Inferior parietal cortex (tissue), 1 donor: Measurements from ENCODE around the gene TTLL5.

Source experiments
- DNase-seq: peaks from one replicate; pipeline ENCODE4 v3.0.0-alpha.2; 2016; ENCODE audit errors: extremely low spot score

The TTLL5 gene

DNA sequence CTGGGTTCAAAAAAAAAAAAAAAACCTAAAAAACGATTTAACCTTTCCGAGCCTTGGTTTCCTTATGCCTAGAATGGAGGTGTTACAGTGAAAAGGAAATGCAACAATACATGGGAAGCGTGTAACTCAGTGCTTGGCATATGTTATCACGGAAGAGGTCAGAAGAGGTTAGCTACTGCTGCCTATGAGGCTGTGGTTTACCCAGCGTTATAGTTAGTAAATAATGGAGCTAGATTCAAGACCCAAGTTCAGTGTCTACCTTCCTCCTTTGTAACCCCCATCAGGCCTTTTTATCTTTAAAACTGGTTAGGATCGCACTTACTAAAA is 325.4 kb downstream of the TTLL5 start:
- DNase-seq = no peak

DNA sequence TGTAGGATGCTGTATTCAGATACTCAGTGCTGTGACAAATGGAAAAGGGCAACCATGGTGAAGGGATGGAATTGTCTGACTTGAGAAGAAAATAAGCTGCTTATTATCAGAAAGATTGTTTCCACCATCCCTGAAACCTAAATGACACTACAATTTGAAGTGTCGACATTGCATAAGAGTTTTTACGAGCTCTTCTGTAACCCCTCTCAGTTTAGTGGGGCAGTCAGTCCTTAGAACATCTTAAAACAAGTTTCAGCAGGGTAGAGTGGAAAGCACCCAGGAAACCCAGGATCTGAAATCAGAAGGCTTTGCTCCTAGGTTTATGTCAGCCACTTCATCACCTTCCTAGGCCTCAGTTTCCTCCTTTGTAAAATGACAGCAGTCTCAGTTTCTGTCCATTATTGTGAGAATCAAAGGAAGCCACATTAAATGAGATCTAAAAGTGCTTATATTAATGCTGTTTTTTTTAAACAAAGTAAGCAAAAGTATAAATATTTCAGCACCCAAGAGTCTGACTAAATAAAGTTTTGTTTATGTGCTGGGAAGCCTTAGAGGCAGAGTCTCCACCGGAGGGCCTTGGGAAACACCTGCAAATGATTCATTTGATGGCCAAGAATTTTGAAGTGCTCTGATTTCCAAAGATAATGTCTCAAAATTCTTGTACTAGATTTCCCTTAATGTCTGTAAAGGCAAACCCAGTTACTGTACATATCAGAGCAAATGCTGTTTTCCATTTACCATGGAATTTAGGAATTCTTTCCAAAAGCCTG is 326.3 kb downstream of the TTLL5 start:
- DNase-seq = no peak

DNA sequence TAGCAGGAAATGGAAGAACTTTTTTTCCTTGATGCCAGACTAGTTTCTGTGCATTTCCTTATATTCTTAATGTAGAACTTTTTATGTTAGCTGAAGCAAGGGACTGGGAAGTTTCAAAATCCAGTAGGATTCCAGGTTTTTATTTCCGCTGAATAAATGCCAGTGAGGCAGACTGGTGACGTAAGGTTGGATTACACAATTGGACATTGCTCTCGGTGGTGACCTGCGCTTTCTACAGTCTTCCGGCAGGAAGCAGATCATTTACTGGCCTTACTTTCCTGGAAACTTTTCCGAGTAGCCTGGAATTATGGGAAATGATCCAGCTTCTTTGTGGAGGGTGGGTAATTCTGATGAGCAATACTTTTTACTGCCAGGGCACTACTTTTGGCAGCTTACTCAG is 328.1 kb downstream of the TTLL5 start:
- DNase-seq = no peak

DNA sequence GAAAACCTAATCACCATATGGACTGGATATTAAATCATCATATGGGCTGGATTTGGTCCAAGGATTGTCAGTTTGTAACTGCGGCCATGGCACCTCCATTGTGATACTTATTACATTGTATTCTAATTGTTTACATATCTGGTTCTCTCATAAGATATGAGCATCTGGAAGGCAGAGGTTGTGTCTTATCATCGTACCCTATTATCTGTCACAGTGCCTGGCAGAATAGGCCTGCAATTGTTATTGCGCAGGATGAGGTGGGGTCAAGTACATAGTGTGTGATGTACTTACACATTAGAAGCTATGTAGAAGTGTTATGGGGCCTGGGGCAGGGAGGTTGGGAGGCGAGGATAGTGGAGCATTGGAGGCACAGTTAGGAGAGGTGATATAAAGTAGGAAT is 329.3 kb downstream of the TTLL5 start:
- no peak for DNase-seq

DNA sequence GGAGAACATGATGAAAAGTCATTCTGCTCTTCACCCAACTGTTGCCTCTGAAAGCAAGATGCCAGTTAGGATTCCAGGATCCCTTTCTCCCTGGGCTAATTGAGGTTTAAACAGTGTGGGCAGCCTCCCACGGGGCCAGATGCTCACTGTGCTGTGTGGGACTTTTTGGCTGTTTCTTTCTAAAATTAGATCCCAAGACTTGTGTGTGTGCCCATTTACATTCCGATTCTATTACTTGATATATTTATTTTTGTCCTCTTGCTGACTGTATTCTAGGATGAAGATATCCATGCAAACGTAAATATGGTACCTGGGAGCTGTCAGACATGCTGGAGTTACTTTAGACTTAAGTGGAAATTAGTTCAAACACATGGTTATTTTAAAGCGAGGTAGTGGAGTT is 330.7 kb downstream of the TTLL5 start:
- no peak for DNase-seq

DNA sequence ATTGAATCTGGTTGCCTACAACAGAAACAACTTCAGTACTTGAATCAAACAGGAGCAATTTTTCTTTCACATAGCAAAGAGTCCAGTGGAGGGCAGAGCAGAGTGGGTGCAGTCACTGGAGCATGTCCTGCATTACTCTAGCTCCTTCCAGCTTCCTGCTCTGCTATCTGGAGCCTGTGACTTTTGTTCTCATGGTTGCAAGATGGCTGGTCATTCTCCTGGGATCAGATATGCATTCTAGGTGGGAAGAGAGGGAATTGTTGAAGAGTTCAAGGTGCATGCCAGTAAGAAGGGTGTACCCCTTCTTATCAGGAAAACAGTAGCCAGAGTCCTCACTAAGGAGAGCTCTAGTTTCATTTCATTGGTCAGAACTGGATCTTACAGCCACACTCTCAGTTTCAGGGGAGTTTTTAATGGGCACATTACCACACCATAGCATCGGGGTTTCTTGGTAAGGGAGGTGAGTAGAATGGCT is 332.6 kb downstream of the TTLL5 start:
- no peak for DNase-seq

DNA sequence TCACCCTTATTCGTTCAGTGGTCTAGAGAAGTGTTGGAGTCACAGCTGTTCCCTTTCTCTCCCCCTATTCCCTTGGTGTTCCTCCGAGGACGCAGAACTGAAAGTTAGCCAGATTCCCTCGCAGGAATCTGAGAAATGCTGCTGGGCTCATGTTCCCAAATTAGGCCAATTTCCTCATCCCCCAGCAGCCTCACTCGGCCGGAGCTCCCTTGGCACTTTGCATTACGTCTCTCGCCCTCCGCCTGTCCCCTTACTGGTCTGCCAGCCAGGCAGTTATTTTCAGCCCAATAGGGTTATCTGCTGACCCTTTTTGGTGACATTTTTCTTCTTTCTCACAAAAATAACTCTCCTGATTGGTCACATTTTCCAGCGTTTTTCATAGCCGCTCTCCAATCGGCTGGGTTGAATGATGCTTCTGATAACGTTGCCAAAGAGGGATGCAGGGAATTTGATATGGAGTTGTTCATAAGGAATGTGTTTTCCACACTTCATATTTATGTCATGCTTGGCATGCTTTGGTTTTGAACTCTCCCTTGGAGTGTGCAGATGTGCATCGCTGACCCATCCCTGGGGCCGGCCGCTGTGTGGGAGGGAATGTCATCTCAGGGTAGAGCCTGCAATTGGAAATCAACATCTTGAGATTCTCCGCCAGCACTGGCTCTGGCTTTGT is 334.5 kb downstream of the TTLL5 start:
- no peak for DNase-seq

DNA sequence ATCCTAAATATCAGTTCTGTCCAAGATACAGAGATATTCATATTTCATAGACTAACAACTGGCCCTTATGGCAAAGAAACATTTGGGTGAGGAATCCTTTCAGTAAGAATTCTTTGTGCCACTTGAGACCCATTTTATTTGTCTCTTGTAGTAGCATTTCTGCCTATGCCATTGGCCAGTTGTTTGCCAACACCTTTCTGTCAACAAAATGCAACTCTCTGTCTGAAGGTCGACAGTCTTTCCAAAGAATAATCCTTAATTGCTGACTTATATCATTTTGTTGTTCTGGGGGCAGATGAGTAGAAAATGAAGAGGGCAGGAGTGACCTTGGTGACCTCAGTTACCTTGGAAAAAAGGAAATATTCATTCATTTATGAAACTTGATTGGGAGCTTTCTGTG is 335.4 kb downstream of the TTLL5 start:
- DNase-seq = no peak

DNA sequence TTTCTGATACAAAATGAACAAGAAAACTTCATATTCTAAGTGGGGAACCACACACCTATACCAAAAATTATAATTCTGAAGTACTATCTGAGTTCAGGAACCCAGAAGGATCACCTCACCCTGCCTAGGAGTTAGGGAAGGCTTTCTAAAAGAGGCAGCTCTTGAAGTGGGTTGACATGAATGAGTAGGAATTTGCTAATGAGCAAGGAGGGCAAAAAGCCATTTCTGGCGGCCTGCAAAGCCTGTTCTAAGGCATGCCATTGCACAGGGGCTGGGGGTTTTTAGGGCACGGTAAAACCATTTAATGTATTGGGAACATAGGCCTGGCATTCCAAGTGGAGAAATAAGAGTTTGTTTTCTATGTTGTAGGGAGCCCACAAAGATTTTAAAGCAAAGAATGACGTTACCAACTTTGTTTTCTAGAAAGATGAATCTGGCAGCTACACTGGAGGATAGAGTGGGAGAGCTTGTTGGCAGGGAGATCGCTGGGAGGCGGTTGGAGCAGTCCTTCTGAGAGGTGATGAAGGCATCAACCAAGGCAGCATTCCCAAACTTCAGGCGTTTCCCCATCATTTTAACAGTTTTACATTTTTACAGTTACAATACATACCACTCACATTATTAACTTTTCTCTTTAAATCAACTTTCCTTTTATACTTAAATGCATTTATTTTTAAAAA is 338.6 kb downstream of the TTLL5 start:
- no peak for DNase-seq

DNA sequence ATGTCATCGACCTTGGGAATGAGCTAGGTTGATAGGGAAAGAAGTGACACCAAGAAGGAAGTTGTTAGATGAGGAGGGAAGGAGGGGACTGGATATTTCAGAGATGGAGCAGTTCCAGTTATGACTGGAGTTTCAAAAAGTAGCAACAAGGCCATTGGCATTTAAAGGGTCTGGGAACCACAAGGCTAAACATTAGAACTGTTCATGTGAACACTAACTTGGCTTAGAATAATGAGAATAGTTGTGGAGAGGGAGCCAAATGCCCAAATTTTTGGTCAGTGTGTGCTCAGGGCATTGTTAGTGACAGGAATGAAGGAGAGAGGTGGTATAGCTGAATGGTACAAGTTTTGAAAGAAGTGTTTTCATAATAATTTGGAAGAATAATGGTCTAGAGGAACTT is 341.3 kb downstream of the TTLL5 start:
- no peak for DNase-seq
